ENCODE measurements around the gene HLX.

- no peak for TF ChIP-seq CTCF (conservative IDR thresholded peaks at IDR 0.05 in 1 of 2, IDR thresholded peaks at IDR 0.05 in 1 of 2; ENCODE audit: extremely low read depth in 1 of 2, insufficient read depth in 1 of 2, low read depth in 1 of 2, low read length in 2 of 2)
- TF ChIP-seq EZH2 (IDR thresholded peaks at IDR 0.05; ENCODE audit: borderline replicate concordance, low read length) = no peak
These were observed 45.2 kb downstream of the HLX start for GRCh38 chr1:220924331-220924970.
